ENCODE data around the gene GDPD5.

The GDPD5 gene

DNA sequence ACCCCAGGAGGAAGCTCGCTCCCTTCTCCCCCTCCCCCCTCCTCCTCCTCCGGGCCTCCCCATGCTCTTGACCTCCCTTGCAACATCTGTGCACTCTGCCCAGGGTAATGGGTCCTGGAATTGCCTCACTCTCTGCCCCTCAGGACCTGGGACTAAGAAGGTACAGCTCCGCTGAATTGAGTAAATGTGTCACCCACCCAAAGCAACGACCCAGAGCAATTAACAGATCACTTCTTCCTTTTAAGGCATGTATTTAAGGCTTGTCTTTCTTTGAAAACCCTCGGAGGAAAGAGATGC lies 15.1 kb downstream of the GDPD5 start:
- no peak for DNase-seq (ENCODE audit: low read depth in 2 of 2)

DNA sequence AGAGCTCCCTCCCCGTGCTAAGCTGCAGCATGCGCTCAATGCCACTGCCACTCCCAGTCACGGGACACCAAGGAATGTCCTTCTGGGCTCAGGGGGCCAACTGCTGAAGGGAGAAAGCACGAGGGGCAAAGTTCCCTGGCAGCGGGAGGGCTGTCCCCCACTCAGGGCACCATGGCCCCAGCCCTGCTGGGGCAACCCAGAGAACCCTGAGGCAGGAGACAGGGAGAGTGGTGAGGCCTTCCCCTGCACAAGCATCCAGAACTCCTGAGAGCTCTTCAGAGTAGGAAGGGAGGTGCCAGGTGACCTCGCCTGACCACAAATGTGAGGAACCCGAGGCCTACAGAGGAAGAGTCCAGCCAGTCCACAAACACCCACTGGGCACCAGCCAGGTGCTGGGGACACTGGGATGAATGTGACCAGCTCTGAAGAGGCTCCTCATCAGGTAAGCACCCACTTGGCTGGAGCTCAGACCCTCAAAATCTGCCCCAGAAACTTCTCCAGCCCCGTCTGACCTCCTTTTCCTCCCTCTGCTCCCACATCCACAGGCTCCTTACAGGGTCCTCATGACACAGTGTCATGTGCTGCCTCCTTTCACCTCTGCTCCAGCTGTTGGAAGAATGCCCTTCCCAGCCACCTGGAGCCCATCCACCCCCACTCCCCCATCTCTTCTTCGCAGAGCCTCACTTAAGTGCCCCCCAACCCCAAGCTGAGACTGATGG lies 15.6 kb downstream of the GDPD5 start:
- no peak for DNase-seq (ENCODE audit: low read depth in 2 of 2)

DNA sequence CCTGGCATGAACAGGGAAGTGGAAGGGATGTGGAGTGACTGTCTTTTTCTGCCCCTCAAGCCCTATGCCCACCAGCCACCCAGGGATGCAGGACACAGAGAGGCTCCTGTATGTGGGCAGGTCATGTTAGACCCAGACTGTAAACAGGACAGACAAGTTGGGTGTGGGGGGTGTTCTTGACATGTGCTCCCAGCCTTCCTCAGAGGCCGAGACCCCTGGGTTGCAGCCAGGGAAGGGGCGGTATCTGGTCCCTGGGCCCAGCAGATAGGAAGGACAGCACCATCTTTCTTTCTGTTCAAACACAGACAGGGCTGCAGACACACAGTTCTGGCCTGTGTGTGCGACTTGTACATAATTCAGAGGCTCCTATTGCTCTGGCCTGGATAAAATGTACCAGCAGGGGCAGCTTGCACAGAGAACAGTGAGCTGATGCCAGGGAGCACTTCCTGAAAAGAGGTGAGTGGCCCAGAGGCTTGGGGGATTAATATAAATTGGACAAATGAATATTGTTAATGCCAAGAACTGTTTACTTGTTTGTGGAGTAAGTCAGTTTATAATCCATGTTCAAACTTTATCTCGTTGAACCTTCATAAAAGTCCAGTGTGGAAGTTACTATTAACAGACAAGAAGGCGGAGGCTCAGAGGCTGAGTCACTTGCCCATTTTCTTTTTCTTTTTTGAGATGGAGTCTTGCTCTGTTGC lies 16.6 kb downstream of the GDPD5 start:
- DNase-seq (ENCODE audit: low read depth in 2 of 2): no peak

DNA sequence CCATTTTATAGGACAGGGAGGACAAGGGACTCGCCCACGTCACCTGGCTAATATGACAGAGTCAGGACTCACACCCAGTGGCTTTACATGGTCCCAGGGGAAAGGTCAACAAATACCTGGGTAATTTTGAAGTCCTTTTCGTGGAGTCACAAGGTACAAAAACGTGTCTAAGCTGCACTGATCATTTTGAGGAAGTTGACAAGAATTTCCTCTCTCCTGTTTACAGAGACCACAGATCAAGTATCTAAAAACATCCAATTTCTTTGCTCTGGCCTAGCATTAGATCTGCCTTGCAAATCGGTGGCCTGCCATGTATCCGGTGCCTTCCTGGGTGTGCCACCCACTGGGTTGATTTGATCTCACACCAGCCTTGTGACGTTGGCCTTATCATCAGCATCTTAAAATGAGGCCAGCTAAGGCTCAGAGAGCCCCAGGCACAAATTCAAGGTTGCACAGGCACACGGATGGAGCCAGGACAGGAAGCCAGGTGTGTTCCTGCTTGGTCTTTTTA lies 17.6 kb downstream of the GDPD5 start:
- DNase-seq (ENCODE audit: low read depth in 2 of 2): peak in 1 of 2 donors; percentile 27

DNA sequence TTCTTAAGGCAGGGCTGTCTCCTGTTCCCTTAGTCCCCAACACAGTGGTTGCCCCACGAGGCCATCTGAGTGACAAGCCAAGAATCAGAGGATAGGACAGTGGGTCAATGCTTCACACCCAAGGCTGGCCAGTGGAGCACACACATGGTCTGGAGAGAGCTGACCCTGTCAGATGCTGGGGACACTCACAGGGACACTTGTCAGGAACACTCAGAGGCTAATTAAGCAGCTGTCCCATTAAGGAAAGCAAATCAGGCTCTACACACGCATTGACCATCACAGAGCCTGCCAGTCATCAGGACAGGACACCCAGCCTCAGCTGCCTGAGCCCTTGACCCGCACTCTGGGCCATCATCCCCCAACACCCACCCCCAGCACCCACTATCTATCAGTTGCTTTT lies 18.2 kb downstream of the GDPD5 start:
- no peak for DNase-seq (ENCODE audit: low read depth in 2 of 2)

DNA sequence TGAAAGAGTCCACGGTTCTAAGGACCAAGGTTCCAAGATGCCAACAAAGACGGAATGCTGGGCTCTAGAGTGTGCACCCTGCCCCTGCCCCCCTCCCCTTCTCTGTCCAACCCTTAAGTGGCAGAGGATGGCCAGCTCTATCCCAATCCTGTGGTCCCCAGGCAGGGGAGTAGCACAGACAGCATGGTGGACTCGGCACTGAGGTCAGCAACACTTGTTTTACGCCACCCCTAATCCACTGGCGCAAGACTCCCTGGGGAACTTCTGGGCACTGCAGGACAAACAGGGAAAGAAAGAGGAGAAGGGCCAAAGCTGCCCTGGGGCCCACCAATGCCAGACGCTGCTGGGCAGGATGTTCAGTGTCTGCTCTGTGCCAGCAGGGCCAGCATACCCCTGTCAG lies 18.9 kb downstream of the GDPD5 start:
- no peak for DNase-seq (ENCODE audit: low read depth in 2 of 2)

DNA sequence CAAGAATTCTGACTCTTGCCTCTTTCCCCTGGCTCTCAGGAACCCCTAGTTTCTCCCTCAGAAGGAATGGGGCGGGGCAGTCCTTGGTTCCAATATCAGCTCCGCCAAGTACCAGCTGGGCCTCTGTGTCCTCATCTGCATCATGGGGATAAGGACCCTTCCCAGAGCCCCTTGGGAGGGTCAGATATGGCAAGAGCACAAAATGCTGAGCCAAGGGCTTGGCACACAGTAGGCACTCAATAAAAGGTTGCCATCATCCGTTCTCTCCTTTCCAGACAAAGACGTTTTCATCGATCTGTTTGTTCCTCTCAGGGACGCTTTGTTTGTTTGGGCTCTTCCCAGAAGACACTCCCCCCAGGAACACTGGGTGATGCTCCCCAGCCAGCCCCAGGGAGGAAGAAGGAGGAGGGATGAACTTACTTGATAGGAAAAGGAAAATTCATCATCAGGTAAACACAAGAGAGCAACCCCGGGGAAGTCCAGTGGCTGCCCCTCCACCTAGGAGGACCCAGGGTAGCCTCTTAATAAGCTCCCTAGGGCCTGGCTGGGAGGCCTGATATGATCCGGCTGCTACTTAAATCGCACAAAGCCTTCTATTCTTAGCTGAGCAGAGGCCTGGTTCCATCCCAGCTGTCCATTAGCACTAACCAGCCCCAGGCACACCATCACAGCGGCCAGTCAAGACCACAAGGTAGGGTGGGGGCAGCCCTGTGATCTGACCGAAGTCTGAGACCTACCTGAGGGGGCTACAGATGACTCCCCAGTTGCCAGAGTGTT lies 19.6 kb downstream of the GDPD5 start:
- no peak for DNase-seq (ENCODE audit: low read depth in 2 of 2)

DNA sequence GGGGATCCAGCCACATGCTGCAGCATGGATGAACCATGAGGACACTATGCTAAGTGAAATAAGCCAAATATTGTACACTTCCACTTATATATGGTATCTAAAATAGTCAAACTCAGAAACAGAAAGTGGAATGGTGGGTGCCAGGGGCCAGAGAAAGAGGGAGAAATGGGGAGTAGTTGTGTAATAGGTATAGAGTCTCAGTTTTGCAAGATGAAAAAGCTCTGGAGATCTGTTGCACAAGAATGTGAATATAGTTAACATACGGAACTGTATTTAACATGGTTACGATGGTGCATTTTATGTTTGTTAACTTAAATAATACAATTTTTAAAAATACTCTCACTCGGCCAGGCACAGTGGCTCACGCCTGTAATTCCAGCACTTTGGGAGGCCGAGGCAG lies 21.2 kb downstream of the GDPD5 start:
- DNase-seq (ENCODE audit: low read depth in 2 of 2): no peak

DNA sequence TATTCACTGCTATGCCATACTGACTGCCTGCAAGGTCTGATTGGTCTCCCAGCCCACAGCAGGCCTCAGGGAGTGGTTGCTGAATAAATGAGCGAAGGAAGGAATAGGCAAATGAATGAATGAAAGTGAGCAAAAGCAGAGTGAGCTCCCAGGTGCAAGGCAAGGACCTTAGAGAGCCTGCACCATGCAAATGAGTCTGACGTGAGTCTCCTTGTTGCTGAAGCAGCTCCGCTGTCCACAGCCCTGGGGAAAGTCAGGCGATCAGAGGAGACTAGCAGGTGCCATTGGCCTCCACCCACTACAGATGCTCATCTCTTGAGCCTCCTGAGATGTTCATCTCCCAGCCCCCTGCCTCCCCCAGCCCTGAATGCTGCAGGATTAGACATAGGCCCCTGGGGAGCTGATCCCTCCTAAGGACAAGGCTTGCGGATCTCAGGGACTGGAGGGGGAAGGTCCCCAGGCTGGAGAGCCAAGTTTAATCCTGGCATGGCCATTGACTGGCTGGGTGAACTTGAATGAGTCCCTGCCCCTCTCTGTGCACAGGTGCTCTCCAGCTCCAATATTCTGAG lies 22.1 kb downstream of the GDPD5 start:
- no peak for DNase-seq (ENCODE audit: low read depth in 2 of 2)

DNA sequence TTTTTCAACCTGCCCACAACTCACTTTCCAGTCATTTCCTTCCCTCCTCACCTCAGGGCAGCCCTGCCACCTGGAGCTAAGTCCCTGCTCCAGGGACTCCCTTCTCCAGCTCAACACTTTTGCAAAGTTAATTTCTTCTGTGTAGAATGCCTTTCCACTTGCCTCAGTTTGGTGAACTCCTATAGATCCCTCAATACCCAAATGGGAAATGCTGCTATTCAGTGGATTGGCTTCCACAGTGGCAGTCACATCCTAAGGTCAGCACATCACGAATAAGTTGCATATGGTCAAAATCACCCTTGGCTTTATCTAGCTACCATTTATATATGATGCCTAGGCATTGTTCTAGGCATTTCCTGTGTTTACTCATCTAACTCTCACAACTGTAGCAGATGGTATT lies 23.6 kb downstream of the GDPD5 start:
- DNase-seq (ENCODE audit: low read depth in 2 of 2): no peak

DNA sequence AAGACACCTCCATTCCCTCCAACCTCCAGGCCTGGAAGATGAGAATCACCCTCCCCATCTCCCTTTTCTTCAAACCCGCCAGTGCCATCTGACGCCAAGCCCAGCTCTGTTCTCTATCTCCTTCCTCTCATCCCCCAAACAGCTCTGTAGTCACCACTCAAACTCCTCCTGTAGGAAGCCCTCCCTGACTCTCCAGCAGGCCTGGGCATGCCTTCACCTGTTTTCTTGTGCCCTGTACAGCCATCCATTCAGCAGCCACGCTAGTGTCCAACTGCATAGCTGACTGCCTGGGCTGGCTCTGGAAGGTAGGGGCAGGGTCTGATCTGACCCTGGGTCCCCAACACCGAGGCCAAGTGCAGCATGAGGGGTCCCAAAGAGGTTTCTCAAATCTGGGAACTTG lies 25.0 kb downstream of the GDPD5 start:
- no peak for DNase-seq (ENCODE audit: low read depth in 2 of 2)

DNA sequence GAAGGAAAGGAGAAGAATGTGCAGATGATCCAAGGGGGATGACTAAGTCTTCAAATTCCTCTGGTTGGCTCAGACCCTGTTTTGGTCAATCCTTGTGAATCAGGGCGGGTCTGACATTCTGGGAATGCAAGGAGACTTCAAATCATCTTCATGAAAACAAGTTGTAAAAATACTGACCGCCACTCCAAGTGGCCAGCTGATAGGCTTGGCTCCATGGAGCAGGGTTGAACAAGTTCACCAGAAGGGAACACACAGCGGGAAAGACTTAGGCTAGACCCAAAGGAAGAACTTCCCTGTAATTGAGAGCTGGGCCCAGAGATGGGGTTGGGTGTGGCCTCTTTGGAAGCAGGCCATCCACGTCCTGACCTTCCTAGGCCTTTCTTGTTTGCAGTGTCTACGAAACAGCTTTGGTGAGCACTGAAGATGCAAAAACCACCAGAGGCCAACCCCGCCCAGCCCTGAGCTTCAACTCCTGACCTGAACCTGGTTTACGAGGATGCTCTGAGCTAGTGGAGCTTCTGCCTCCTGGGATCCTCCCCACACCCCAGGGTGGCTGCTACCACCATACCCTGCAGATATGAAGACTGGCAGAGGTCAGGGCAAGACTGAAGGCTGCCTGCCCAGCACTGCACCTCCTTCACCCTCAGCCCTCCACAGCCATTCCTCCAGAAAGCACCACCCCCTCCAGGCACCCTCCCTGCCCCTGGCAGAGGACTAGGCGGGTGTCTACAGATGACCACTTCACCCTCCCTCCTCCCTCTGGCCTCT lies 26.1 kb downstream of the GDPD5 start:
- no peak for DNase-seq (ENCODE audit: low read depth in 2 of 2)

DNA sequence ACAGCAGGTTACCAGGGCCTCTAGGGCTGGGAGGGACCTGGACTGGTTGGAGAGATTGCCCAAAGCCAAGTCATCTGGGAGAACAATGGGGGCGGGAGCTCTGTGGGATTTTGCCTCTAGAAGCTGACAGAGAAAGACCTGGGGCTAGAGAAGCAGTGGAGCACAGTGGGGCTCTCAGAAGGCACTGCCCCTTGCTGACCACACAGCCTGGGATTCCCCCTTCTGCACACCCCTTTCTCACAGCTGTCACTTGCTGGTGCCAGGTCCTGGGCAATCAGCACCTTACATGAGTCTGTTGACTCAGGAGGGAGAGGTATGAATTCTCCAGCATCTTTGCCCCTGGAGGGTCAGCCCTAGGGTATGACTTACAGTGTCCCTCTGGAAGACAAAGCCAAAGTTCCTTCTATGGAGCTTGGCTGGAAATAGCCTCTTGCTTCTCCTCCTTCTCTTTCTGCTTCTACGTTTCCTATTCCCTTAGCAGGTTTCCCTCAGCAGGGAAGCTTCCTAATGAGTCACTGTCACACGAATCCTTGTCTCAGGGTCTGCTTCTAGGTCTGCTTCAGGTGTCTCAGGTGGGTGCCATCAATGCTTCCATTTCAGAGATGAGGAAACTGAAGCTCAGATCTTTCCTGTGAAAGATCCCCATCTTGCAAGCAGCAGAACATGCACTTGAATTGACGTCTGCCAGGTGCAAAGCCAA lies 27.0 kb downstream of the GDPD5 start:
- no peak for DNase-seq (ENCODE audit: low read depth in 2 of 2)

DNA sequence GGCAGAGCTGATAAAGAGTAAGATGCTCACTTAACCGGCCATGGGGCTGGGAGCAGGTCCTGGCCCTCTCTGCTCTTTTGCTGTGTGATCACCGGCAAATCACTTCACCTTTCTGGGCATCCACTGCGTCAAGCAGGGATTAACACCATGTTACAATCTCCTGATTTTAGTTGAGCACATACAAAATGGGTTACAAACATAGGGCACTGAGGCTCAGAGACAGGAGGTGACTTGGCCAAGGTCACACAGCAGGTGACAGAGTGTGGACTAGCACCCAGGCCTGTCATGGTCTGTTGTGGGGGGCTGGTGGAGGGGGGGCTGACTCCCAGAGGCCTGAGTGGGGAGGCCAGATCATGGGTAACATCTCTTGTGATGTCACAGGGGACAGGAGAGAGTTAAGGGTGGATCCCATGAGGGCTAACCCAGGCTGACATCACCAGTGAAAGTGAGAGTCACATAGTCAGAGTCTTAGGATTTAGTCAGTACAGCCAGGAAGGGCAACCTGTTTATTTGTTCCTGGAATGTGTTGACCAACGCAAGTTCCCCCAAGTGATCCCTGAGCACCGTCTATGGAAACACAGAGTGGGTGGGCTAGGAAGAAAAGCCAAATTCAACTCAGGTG lies 27.8 kb downstream of the GDPD5 start:
- no peak for DNase-seq (ENCODE audit: low read depth in 2 of 2)

DNA sequence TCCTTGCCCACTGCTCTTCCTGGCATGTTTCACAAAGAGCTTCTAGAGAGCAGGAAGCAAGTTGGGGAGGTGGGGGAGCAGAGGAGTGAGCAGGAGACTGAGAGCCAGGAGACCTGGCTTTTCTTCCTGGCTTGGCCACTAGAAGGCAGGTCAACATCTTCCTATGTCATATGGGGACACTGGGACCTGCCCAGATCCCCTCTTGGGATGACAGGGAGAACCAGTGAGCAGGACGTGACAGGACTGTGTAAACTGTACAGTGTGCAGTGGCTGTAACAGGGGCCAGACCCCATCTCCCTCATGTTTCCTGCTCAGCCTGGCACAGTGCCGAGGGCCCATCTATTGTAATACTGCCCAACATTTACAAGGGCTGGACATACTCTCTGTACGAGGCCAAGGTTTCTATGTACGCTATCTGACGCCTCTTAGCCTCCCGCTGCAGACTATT lies 29.4 kb downstream of the GDPD5 start:
- no peak for DNase-seq (ENCODE audit: low read depth in 2 of 2)

DNA sequence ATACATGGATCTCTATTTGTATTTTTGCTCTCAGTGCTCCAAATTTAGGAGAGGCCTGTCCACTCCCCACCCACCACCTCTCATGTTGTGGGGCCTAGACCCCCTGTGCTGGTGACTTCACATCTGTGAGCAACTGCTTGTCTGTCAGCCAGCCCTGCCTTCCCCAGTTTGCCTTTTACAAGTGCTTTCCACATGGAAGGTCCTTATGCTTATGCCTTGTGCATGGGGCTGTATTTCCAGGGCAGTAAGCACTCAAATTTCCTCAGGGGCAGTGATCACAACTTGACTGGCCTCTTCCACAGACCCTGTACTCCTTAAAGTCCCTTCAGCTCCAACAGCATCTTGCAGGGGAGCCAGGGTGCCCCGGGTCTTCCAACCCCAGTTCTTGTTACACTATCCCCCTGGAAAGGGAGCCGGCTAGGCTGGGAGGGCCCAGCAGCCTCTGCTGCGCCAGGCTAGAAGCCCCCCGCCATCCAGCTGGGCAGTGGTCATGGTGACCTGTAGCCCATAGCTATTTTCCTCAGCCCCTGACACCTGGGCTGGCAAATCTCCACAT lies 29.9 kb downstream of the GDPD5 start:
- no peak for DNase-seq (ENCODE audit: low read depth in 2 of 2)

DNA sequence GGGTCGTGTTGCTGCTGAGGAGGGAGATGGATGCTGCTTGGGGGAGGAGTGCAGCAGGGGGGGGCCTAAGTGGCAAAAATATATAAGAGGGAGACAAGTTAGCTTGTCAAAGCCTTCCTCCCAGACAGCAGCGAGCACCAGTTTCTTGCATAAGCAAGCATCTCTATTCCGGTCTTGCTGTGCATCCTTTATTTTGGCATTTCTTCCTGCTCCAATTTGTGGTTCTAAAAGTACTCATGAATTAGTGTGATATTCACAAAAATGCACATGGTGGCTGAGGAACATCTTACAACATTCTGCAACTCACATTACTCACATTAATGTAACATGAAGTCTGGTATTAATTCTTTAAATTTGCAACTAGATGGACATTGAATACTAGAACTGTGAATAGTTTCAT lies 32.1 kb downstream of the GDPD5 start:
- DNase-seq (ENCODE audit: low read depth in 2 of 2): no peak

DNA sequence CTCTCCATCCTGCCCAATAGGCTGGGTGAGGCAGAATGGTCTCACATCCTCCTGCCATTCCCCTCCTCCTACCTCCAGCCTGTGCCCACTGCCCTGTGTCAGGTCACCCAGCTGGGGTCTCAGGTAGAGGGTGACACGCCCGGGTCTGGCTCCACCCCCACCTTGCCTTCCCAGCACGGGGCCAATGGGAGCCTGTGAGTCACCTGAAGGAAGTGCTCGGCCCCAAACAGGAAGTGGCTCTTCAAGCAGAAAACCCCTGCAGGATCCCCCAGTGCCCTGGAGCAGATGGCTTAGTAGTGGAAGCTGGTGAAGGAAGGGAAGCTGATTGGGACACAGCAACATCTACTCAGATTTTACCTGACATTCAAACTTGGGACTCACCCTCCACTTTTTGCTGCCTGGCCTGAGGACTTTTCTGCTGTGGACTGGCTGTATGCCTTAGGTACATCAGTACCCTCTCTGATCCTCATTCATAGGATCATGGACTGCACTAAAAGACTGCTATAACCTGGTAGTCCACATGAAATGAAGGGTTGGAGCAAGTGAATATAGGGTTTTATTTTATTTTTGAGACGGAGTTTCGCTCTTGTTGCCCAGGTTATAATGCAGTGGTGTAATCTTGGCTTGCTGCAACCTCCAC lies 33.4 kb downstream of the GDPD5 start:
- peak; percentile 31 to 42 for DNase-seq (ENCODE audit: low read depth in 2 of 2)

DNA sequence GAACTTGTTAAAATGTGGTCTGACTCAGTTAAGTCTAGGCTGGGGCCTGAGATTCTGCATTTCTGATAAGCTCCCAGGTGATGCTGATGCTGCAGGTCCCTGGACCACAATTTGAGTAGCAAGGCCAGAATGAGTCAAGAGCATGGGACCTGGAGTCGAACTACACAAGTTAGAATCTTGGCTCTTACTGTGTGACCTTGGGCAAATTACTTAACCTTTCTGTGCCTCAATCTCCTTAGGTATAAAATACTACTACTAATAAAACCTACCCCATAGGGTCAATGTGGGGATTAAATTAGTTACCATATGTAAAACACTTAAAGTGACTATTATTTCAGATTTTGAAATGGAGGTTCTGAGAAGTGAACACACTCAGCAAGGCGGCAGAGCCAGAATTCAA lies 34.3 kb downstream of the GDPD5 start:
- DNase-seq (ENCODE audit: low read depth in 2 of 2): no peak

All from stimulated activated CD8-positive, alpha-beta memory T cell treated with anti-CD3 and anti-CD28 coated beads, Interleukin-15, amount 100 ng/mL, for 4 hours (primary cell).